HUDEP-2 (cell line): Measurements from ENCODE around the gene AKT1S1.
A peak's percentile ranks its signal among the peaks of the same experiment; 100 is the strongest.

Source experiments
- DNase-seq, 76 experiments: peaks; one replicate each; lab custom pipeline; 2025; ENCODE audit not compliant: unreplicated experiment in 76 of 76; lab: John Stamatoyannopoulos, UW

Gene AKT1S1

GRCh38 chr19:49819452-49820115 lies 57.6 kb downstream of the AKT1S1 start:
- peak in 7 of 76 experiments; percentile 18 to 38 (median 25) for DNase-seq
